ENCODE measurements around the gene KIAA0040.

The KIAA0040 gene

DNA sequence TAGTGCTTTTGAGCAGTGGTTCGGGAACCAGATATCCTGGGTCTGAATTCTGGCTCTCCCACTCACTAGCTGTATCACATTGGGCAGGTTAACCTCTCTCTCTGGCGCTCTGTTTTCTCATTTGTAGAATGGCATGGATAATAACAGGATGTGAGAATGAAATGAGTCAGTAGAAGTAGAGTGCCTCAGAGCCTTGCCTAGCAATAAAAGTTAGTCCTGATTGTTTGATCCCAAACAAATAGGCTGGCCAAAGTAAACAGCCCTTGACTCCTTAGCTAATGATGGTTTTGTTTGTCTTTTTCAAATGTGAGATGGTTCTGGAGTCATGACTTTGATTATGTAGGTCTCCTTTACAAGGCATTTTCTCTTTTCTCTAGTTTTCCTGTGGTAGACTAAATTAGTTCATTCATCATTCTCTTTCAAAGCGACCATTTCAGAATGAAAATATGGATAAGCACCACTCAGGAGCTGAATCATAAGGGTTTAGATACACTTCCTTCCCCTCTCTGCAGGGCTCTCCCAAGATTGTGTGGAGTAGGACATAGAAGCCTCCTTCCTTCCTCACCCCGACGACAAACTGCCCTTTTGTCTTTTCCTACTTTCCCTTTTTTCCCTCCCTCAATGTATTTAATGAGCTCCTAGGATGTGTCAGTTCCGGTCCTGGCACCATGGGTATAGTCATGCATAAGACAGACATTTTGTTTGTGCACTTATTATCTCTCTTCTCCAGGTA is 23.1 kb downstream of the KIAA0040 start:
- no peak for DNase-seq

DNA sequence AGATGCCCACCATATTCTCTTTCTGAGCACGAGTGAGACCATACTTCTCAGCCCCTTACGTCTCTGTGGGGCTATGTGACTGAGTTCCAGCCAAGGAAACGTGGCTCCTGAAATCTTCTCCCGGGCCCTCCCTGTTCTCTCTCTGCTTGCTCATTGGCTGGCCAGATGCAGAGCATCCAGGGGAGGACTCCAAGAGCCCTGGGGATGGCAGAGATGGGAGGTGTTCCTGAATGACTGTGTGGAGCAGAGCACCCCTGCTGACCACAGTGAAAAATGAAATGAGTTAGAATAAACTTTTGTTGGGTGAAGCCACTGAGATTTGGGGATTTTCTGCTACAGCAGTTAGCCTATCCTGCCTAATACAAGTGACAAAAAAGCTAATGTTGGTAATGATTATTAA is 23.8 kb downstream of the KIAA0040 start:
- no peak for DNase-seq

DNA sequence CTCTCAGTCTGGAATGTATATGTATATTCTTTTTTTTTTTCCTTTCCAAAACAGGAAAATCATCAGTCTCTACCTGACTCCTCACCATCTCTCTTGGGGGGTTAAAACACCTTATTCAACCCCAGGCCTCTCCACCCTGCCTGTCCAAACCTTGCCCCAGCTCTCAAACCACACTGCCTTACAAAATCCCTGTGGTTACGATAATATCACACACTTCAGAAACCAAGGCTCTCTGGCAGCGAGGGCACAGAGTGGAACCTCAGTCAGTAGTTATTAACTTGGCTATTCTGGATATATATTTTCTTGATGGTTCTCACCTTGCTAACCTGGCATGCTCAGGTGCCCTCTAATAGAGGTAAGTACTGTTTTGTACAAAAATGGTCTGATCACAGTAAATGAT is 24.7 kb downstream of the KIAA0040 start:
- no peak for DNase-seq

DNA sequence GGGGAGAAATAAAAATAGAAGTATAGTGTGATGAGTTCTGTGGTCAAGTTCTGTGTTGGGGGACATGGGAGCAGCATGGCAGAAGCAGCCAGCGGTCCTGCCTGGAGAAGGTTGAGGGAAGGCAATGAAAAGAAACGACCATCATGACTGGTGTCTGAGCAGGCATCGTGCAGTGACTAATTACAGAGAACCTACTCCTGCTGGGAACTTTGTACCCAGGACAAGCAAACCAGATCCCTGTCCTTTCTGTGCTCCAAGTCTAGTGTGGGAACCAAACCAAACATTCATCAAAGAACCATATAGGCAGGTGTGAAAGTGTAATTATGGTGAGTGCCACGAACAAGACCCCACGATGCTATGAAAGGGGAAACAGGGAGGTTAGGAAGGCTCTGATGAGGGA is 25.8 kb downstream of the KIAA0040 start:
- DNase-seq: no peak

DNA sequence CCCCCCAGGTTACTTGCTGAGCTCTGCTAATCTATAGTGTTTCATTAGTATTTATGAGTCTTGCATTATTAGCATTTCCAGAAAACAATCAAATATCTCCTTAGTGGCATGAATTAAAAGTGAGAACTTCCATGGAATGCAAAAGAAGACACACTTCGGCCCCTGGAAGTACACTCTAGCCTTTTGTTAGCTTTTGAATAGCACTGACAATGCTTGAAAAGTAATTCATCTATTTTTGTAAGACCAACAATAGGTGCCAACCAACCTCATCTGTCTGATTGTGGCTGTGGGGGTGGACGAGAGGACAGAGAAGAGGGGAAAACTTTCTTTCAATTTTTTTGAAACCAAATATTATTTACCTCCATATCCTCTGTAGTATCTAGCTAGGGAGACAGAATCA is 27.8 kb downstream of the KIAA0040 start:
- no peak for DNase-seq

DNA sequence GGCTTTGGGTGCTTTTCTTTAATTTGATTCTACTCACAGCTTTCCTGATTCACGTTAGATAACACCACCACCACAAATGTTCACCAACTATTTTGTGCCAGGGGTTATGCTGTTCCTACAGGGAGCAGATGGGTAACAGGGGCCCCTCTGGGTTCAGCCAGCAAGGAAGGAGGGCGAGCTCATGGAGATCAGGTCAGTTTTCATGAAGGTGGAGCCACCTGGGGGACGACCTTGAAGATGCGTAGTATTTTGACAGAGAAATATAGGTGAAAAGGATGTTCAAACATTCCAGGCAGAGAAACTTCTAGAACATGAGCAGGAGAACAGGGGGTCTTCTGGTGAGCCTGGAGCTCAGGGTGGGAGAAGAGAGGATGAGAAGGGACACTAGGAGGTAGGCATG is 28.9 kb downstream of the KIAA0040 start:
- DNase-seq: no peak

DNA sequence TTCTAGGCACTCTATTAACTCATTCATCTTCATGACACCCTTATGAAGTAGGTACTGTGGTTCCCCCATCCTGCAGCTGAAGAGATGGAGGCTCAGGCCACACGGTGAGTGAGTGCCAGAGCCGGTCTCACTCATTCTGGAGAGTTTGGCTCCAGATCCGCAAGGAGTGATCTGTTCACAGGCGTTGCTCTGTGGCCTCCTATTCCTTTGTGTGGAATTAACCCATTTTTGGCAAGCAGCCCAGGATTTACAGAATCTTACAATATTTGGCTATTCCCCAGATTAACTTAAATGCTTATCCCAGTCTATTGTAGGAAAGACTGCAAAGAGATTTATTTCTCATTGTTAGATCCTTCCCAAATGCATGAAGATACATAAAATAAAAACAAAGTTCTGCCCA is 29.6 kb downstream of the KIAA0040 start:
- DNase-seq: no peak

DNA sequence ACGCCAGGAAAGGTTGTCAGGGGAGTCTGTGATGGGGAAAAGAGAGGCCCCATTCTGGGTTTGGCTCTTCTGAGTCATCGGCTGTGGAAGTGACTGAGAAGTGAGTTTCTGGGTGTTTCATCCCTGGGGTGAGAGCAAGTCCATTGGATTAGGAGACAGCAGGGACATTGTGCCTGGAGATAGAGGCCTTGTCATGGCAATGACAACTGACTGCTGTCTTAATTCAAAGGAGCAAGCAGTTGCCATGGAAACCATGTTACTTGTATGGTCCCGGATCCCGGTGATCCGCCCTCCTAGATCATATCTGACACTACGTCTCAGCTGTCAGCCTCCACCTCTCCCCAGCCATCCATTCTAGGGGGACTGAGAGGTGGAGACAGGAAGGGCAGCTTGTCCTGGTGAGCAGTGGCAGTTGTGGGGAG is 34.4 kb downstream of the KIAA0040 start:
- no peak for DNase-seq

DNA sequence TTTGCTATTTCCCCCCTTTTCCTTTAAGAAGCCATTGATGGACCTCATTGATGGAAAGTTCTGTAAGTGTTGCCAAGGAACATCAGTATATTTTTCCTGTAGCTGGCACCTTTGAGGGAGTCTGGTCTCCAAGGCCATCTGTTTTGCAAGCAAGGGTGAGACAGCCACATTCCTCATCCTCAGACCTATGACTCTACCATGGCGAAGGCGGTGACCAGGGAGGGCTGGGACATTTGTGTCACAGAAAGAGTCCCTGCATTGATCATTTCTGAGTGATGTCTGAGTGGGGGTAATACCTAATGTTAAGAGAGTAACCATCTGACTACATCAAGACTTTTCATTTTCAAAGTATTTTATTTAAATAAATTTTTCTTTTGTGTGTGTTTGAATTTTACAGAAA is 35.4 kb downstream of the KIAA0040 start:
- no peak for DNase-seq

DNA sequence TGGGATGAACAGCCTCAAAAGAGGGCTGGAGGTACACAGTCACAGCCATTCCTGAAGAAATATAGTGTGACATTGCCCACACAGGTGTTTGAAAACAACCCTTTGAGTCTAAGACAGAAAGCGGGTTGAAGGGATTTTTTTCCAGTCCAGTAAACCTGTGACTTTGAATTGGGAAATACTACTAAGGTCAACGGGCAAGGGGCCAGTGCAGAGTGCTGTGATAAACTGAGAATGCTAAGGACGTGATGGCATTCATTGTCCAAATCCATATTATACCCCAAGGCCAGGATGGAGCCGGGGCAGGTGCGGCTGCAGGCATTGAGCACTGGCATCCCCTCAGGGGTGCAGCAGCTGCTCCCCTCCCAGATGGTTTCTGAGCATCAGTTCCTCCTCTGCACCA is 36.6 kb downstream of the KIAA0040 start:
- no peak for DNase-seq

DNA sequence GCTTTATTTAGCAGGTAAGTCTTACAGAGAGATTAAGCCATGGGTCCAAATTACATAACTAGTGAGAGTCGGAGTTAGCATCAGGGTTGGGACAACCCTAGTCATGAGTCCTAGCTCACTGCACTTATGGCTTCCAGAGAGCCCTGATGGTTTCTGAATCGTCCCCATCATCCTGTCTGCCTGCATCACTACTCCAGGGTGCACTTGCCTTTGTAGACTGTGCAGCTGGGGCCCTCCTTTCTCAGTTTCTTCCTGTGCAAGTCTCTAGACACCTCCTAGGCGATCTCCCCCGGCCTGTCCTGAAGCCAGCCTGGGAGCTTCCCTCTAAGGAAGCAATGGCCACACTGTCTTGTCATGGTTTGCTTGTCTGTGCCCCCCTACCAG is 37.1 kb downstream of the KIAA0040 start:
- DNase-seq: no peak

DNA sequence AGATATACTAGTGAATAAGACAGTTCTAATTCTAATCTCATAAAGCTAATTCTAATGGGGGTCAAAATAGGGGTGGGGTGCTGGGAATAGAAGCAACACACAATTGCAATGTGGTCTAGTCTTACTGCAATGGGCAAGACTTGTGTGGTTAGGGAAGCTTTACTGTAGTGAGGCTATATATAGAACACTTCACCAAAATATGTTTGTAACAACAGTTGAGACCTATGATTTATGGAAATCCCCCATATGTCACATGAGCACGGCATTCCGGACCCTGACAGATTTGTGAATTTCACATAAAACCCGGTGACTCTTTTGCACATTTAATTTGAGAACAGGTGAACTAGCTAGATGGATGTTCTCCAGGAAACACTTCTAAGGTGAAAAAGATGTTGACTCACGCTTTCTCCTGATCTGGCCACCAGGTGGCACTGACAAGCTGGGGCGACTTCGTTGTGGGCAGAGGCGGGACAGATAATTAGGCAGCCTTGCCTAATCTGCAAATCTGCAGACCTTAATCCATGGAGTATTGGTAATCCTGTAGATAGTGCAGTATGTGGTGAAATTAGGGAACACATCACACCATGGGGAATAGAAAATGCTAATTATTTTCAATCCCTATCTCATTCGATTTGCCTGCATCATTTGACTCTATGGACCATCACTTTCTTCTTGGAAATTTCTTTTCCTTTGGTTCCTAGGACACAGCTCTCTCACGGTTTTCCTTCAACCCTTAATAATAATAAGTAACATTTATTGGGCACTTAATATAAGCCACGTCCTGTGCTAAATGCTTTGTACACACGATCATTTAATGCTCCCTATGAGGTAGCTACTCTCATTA is 37.7 kb downstream of the KIAA0040 start:
- DNase-seq: peak; percentile 66 to 82

DNA sequence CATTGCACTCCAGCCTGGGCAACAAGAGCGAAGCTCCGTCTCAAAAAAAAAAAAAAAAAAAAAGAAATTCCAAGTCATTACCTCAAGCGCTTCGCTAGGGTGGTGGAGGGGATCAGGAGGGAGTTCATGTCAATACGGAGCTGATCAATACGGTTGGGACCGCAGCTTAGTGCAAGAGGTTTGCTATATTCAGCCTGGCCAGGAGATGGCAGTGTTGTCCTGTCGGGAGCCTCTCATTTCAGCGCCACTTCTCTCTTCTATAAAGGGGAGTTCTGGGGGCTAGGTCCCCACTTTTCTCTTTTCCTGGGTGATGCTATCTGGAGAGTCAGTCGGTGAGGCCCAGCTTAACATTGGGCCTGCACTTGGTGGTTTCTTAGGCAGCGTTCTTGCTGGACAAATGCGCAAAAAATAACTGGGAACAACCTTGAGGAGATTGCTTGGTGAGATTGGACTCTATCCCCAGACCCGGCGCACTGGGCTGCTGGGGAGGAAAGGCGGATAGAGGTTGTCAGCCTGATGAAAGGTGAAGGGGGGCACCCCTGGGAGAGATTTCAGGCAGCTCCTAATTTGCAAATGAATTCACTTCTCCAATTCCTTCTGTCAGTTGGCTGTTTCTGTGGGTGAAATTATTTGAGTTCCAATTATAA is 40.4 kb downstream of the KIAA0040 start:
- DNase-seq: peak; percentile 56 to 76

DNA sequence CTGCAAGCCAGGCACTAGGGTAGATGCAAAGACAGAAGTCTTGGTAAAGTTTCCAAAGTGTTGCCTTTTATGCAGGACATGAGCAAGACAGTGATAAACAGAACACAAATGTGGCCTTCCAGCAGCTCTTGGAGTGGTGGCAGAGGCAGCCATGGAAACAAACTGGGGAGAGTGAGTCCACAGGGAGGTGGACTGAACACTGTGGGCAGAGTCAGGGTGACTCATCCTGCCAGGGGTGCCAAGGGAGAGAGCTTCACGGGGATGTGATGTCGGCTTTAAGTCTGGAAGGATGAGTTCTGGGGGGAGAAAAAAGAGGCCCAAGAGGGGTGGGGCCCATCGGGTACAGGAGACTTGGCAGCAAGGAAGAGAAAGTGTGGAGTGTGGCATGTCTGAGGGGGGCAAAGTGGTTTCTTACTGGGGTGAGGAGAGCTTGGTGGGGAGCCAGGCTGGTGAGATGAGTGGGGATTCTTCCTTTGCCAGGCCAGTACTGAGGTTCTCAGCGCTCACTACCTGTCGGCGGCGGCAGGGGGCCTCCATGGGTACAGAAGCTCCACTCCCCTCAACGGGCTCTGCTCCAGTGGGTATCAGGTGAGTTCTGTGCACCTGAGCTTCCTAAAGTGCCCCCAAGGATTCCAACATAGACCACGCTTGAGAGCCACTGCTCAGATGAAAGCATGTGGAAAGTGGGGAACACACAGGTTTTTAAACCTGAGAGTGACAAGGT is 41.8 kb downstream of the KIAA0040 start:
- no peak for DNase-seq

DNA sequence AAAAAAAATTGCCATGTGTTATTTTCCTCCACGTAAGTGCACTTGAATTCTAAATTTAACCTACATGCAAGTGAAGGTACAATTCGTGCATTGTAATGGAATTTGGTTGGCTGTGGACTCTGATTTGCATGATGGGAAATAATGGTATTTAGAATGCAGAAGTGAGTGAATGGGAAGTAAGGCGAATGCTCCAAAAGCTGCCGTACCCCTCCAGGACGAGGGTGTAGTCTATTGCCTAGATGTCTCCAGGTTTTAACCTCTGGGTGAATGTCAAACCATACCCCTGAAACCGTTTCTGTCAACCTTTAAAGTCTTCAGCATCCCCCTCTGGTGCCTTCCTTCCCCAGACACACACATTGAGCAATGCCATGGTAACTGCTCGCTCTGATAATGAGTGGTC is 44.5 kb downstream of the KIAA0040 start:
- DNase-seq: no peak

DNA sequence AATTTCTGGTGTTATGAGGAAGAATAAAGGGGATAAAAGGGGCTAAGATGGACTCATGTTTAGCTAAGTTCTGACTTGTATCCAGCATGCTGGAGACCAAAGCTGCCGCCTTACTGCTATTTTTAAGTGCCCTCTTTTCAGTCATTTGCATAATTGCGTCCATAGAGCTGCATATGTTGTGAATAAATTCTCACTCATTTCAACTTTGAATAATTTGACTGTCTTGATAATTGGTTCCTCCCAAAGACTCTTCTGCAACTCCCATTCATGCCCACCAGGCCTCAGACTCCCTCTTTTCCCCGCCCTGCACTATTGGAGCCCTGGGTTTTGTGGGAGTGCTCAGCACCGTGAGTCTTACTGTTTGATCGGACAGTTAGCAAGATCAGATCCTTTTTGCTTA is 45.0 kb downstream of the KIAA0040 start:
- DNase-seq: no peak

DNA sequence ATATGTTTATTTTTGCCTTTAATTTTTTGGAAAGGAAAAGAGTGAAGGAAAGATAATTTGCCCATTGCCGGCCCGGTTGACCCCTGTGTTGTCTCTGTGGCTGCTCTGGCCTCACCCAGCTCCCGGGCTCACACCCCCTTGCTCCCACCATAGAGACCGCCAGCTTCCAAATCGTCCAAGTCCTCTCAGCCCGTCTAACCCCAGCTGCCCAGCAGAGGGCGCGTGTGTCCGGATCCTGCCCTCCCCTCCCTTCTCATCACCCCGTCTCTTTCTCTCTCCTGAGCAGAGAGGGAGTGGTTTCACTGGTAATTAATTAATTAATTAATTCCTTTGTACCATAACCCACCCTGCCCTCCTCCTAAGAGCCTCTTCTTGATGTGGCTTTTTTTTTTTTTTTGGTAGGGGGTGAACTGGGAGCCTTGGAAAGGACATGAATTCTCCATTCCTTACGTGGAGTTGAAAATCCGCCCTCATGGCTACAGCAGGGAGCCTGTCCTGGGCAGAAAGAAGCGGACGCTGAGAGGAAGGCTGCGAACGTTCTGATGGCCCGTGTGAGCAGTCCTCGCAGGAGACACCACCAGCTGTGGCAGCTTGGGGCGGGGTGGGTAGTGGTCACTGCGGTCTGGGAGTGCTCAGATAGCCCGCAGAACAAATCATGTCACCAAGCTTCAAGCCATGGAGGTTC is 45.9 kb downstream of the KIAA0040 start:
- peak; percentile 46 to 64 for DNase-seq

DNA sequence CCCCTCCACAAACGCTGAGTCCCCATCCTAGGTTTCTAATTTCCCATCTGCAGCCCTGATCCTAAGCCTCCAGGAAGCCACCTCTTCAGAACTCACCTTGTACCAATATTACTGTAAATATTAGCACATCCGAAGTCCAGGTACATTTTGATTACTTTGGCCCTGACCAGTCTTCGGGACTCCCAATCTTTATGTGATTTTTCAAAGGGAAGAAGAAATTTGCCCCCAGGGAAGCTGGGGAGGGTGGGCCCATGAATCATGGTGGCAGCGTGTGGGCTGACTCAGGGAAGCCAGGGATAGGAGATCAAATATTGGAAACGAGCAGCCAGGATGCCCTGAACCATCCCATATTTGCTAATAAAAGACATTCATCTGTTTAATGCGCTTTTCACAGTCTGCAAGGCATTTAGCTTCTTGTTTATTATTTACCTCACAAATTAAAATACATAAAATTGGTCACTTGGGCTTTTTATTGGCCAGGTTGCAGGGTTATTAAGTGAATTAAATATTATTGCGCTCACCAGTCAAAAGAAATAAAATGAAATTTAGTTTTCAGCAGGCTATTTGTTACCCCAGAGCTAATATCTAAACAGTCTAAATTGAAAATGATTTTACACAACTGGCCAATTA is 46.6 kb downstream of the KIAA0040 start:
- DNase-seq: no peak

DNA sequence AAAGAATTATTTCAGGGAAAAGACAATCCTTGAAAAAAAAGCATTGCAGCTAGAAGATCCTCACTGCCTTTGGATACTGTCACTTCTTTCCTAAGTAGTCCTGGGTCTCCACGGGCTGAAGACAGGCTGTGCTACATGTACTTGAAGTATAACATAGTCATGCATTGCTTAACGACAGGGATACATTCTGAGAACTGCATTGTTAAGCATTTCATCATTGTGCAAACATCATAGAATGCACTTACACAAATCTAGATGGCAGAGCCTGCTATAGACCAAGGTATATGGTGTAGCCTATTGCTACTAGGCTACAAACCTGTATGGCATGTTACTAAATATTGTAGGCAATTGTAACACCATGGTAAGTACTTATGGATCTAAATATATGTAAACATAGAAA is 54.0 kb downstream of the KIAA0040 start:
- no peak for DNase-seq

DNA sequence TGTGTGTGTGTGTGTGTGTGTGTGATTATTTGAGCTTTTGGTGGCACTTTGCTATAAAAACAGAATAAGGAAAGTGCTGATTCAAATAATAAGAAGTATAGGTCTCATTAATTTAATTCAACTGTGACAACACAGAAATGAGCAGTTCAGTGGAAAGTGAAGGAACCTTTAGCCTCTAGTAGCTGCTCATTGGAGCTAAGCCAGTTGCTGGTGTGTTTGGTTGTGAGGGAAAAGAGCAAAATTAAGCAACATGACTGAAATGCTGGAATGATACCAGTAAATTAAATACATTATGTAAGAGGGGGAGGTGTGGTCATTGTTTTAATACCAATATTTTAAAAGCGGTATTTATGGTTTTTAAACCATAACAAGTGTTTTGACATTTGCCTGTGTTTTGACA is 55.2 kb downstream of the KIAA0040 start:
- no peak for DNase-seq

DNA sequence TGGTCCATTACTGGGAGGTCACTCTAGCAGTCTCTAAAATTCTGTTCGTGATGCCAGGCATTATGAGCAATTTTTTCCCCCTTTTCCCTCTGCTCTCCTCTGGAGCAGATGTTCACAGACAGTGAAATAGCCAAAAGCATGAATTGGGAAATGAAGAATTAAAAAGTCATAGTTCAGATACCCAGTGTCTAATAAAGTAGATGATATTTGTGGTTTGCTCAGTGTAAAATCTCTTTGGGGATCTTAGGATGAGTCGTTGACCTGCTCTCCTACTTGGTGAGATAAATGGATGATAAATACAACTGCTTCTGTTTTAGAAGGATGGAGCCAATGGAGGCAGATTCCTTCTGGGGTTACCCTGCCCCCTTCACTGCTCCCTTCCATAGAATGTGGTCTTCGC is 56.3 kb downstream of the KIAA0040 start:
- no peak for DNase-seq

DNA sequence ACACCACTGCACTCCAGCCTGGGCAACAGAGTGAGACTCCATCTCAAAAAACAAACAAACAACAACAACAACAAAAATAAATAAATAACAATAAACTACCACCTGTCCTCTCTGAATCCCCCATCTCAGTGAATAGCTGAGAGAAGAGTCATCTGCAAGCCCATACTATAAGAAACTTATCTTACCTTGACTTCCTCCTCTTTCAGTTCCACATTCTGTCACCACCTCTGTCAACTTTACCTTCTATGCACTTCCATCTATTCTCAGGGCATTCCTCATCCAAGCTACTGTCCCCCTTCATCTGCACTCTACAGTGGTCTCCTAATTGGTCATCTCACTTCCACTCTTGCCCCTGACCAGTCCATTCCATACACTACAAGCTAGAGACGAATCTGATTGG is 58.1 kb downstream of the KIAA0040 start:
- DNase-seq: no peak

Data from activated CD4-positive, alpha-beta T cell treated with anti-CD3 and anti-CD28 coated beads for 4 hours (primary cell).